LNCAP (cell line): Measurements from ENCODE around the gene ZFAND2A.

Source experiments
- CTCF ChIP-seq: fragments of 450-650 bp; IDR thresholded peaks from 2 replicates; pipeline ENCODE4 v1.5.1; 2017; ENCODE audit warnings: mild to moderate bottlenecking

The ZFAND2A gene, protein sequence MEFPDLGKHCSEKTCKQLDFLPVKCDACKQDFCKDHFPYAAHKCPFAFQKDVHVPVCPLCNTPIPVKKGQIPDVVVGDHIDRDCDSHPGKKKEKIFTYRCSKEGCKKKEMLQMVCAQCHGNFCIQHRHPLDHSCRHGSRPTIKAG

DNA sequence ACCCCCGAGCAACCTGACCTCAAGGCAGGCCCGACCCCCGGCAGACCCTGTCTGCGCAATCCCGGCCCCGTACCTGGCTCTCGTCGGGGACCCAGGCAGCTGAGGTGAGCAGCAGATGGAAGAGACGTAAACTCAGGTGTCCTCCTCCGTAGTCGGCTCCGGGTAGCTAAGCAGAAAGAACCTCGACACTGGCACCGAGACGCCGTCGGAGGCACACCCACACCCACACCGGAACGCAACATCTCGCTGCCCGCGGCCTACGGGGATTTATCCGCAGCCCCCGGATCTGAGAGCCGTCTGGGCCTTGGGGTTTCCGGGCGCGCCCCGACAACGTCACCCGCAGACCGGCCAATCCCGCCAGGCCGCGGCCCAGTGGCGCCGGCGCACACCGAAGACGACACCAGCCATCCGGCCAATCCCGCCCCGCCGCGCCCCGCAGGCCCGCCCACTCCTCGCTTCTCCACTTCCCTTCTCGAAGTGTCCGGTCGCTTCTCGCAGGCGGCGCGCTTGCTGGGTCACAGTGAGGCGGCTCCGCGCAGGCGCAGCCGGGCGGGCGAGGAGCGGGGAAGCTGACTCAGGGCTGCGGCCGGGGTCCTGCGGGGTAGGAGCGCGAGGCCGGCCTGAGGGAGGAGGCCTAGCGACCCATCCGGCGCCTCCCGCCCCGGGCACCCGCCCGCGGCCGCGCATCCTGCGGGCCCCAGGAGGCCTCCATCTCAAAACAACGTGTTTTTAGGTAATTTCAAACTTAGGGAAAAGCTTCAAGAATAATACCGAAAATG, at the start of gene ZFAND2A:
Gene ZFAND2A, minus strand, starts transcription at position 306 of the 779 bp plus-strand sequence. CDS start 1,984 bp downstream, outside the sequence.
- no peak for TF ChIP-seq CTCF

DNA sequence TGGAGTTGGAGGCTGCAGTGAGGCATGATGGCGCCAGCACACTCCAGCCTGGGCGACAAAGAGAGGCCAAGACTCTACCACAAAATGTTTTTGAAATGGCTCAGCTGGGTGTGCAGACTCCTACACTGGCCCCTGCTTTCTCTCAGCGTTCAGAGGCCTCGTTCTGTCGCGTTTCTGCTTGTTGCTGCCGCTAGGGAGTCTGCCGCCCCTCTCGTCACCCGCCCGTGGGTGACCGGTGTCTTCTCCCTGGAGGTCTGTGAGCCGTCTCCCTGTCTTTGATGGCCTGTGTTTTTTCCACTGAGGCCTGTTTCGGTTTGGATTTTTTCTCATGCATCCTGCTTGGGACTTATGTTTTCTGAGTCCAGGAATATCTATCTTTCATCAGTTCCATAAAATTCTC, 49.1 kb upstream of the ZFAND2A start:
- no peak for TF ChIP-seq CTCF

GRCh38 chr7:1204460-1205140, 44.6 kb upstream of the ZFAND2A start:
- no peak for TF ChIP-seq CTCF

GRCh38 chr7:1201916-1202315, 41.9 kb upstream of the ZFAND2A start:
- TF ChIP-seq CTCF: no peak

GRCh38 chr7:1200045-1200444, 40.0 kb upstream of the ZFAND2A start:
- TF ChIP-seq CTCF: no peak

GRCh38 chr7:1197997-1198625, 38.1 kb upstream of the ZFAND2A start:
- TF ChIP-seq CTCF: no peak

DNA sequence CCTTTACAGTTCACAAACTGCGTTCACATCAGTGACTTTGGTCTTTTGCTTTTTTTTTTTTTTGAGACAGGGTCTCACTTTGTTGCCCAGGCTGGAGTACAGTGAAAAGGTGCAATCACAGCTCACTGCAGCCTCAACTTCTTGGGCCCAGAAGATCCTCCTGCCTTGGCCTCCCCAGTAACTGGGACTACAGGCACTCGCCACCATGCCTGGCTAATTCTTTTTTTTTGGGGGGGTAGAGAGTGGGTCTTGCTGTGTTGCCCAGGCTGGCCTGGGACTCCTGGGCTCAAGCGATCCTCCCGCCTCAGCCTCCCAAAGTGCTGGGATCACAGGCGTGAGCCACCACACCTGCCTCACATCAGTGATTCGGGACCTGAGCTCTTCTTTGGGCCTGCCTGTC, 37.0 kb upstream of the ZFAND2A start:
- no peak for TF ChIP-seq CTCF
